Immature natural killer cell (primary cell): ENCODE results near the gene DHRS3. TPM values are rescaled to one million over a fixed set of nuclear protein-coding genes. Genes with fewer than 3 reads are reported as not detected.

Experiments
- DNase-seq, 3 donors: peaks; one replicate each; pipeline ENCODE4 v3.0.0; 2022; ENCODE audit warnings: mixed read lengths in 1 of 3
- H3K27ac Mint-ChIP-seq, 6 donors: one replicate each; pipeline ENCODE4 v1.8.0; 2020; ENCODE audit warnings: mixed read lengths in 6 of 6, mild to moderate bottlenecking in 5 of 6, inconsistent platforms in 4 of 6, moderate library complexity in 3 of 6
- H3K27me3 Mint-ChIP-seq, 3 donors: one replicate each; pipeline ENCODE4 v1.8.0; 2020 to 2021; ENCODE audit warnings: low read depth in 3 of 3, mild to moderate bottlenecking in 3 of 3, mixed read lengths in 3 of 3, moderate library complexity in 3 of 3, inconsistent platforms in 1 of 3
- H3K36me3 Mint-ChIP-seq, 3 donors: one replicate each; pipeline ENCODE4 v1.8.0; 2020; ENCODE audit warnings: mixed read lengths in 3 of 3, inconsistent platforms in 2 of 3, mild to moderate bottlenecking in 2 of 3
- H3K4me1 Mint-ChIP-seq, 2 donors: one replicate each; pipeline ENCODE4 v1.8.0; 2020; ENCODE audit warnings: inconsistent platforms in 2 of 2, mild to moderate bottlenecking in 2 of 2, mixed read lengths in 2 of 2, moderate library complexity in 1 of 2
- H3K4me3 Mint-ChIP-seq, 5 donors: one replicate each; pipeline ENCODE4 v1.8.0; 2020; ENCODE audit warnings: mild to moderate bottlenecking in 5 of 5, mixed read lengths in 5 of 5, inconsistent platforms in 3 of 5, moderate library complexity in 3 of 5
- H3K9me3 Mint-ChIP-seq, 6 donors: one replicate each; pipeline ENCODE4 v1.8.0; 2020; ENCODE audit warnings: mild to moderate bottlenecking in 6 of 6, mixed read lengths in 6 of 6, inconsistent platforms in 4 of 6, moderate library complexity in 3 of 6
- polyA plus RNA-seq, 3 donors: library from polyadenylated mRNA; unstranded; fragments of 300-500 nt; fragmentation: Illumina TruSeq; gene quantifications; one replicate each; pipeline ENCODE4 v1.2.3, GENCODE V29; 2021

DHRS3 gene
- polyA plus RNA-seq, 3 donors from 2014 or later, result 70.3 to 116 (median 74.3) TPM

GRCh38 chr1:12618965-12619791, 1.2 kb upstream of the DHRS3 start:
- Mint-ChIP-seq H3K36me3 (peaks cover 0 to 3% (median 0%) of the 10 kb centered on the region in 3 donors), H3K27me3 (peaks cover 23 to 40% (median 37%) of the 10 kb centered on the region in 3 donors), H3K4me1 (peaks cover 58 to 59% of the 10 kb centered on the region in 2 donors), H3K4me3 (peak overlapping the region; percentile 97 to 100 (median 99)), H3K9me3 (no peaks in the 10 kb centered on the region), H3K27ac (peak overlapping the region; percentile 92 to 98 (median 96))
- DNase-seq, result peak; percentile 49 to 51 (median 49)

GRCh38 chr1:12618661-12618964, 603 bp upstream of the DHRS3 start:
- peaks cover 0 to 3% (median 0%) of the 10 kb centered on the region in 3 donors for H3K36me3 Mint-ChIP-seq
- H3K4me3 Mint-ChIP-seq, result peak overlapping the region; percentile 97 to 100 (median 99)
- peaks cover 23 to 40% (median 37%) of the 10 kb centered on the region in 3 donors for H3K27me3 Mint-ChIP-seq
- H3K9me3 Mint-ChIP-seq, result no peaks in the 10 kb centered on the region
- peak in 1 of 3 donors; percentile 25 for DNase-seq
- H3K4me1 Mint-ChIP-seq, result peaks cover 64% of the 10 kb centered on the region in 2 donors
- peak overlapping the region; percentile 92 to 98 (median 96) for H3K27ac Mint-ChIP-seq

- no peaks in the 10 kb centered on the region for H3K9me3 Mint-ChIP-seq
- peaks cover 22 to 40% (median 37%) of the 10 kb centered on the region in 3 donors for H3K27me3 Mint-ChIP-seq
- peaks cover 75% of the 10 kb centered on the region in 2 donors for H3K4me1 Mint-ChIP-seq
- DNase-seq, result peak; percentile 60 to 67 (median 65)
- H3K36me3 Mint-ChIP-seq, result peaks cover under 1 to 4% (median 3%) of the 10 kb centered on the region in 3 donors
- peak overlapping the region; percentile 97 to 100 (median 99) for H3K4me3 Mint-ChIP-seq
- H3K27ac Mint-ChIP-seq, result peak overlapping the region; percentile 92 to 98 (median 96)
Measured at GRCh38 chr1:12617511-12617900, 504 bp downstream of the DHRS3 start.

GRCh38 chr1:12616709-12617373, 1.2 kb downstream of the DHRS3 start:
- H3K4me3 Mint-ChIP-seq, result peak overlapping the region; percentile 97 to 100 (median 99)
- no peaks in the 10 kb centered on the region for H3K9me3 Mint-ChIP-seq
- H3K4me1 Mint-ChIP-seq, result peaks cover 77 to 79% of the 10 kb centered on the region in 2 donors
- peak; percentile 34 to 36 (median 36) for DNase-seq
- peaks cover 4 to 9% (median 7%) of the 10 kb centered on the region in 3 donors for H3K36me3 Mint-ChIP-seq
- H3K27me3 Mint-ChIP-seq, result peaks cover 20 to 40% (median 37%) of the 10 kb centered on the region in 3 donors
- H3K27ac Mint-ChIP-seq, result peak overlapping the region; percentile 92 to 98 (median 96)

- Mint-ChIP-seq H3K9me3 (no peaks in the 10 kb centered on the region), H3K4me3 (peak overlapping the region; percentile 97 to 100 (median 99)), H3K36me3 (peaks cover 9 to 14% (median 10%) of the 10 kb centered on the region in 3 donors), H3K27ac (peak overlapping the region; percentile 81 to 98 (median 92)), H3K27me3 (peaks cover 20 to 40% (median 37%) of the 10 kb centered on the region in 3 donors), H3K4me1 (peaks cover 77 to 83% of the 10 kb centered on the region in 2 donors)
- no peak for DNase-seq
Measured at GRCh38 chr1:12615865-12616708, 1.9 kb downstream of the DHRS3 start.

GRCh38 chr1:12615159-12615864, 2.7 kb downstream of the DHRS3 start:
- H3K36me3 Mint-ChIP-seq, result peaks cover 13 to 18% (median 18%) of the 10 kb centered on the region in 3 donors
- DNase-seq, result no peak
- peaks cover 77 to 83% of the 10 kb centered on the region in 2 donors for H3K4me1 Mint-ChIP-seq
- peaks cover 20 to 35% (median 32%) of the 10 kb centered on the region in 3 donors for H3K27me3 Mint-ChIP-seq
- H3K9me3 Mint-ChIP-seq, result no peaks in the 10 kb centered on the region
- peak overlapping the region; percentile 97 to 100 (median 99) for H3K4me3 Mint-ChIP-seq
- H3K27ac Mint-ChIP-seq, result peak overlapping the region; percentile 81 to 98 (median 92)

GRCh38 chr1:12614402-12615158, 3.4 kb downstream of the DHRS3 start:
- Mint-ChIP-seq H3K27me3 (peaks cover 20 to 33% (median 28%) of the 10 kb centered on the region in 3 donors), H3K27ac (peak overlapping the region; percentile 81 to 98 (median 92)), H3K4me3 (peak overlapping the region; percentile 97 to 100 (median 99)), H3K36me3 (peaks cover 15 to 18% (median 18%) of the 10 kb centered on the region in 3 donors), H3K9me3 (no peaks in the 10 kb centered on the region), H3K4me1 (peaks cover 76 to 83% of the 10 kb centered on the region in 2 donors)
- no peak for DNase-seq

GRCh38 chr1:12613180-12613579, 4.8 kb downstream of the DHRS3 start:
- no peak for DNase-seq
- peak overlapping the region in 5 of 6 donors; percentile 42 to 98 (median 84) for H3K27ac Mint-ChIP-seq
- H3K27me3 Mint-ChIP-seq, result peaks cover 12 to 25% (median 20%) of the 10 kb centered on the region in 3 donors
- H3K4me3 Mint-ChIP-seq, result peak overlapping the region; percentile 47 to 99 (median 99)
- peaks cover 16 to 18% (median 18%) of the 10 kb centered on the region in 3 donors for H3K36me3 Mint-ChIP-seq
- peaks cover 79 to 84% of the 10 kb centered on the region in 2 donors for H3K4me1 Mint-ChIP-seq
- H3K9me3 Mint-ChIP-seq, result no peaks in the 10 kb centered on the region

GRCh38 chr1:12610941-12611340, 7.1 kb downstream of the DHRS3 start:
- Mint-ChIP-seq H3K9me3 (no peaks in the 10 kb centered on the region), H3K4me1 (peaks cover 92 to 94% of the 10 kb centered on the region in 2 donors), H3K27me3 (peaks cover 0 to 7% (median 6%) of the 10 kb centered on the region in 3 donors), H3K4me3 (peak overlapping the region in 2 of 5 donors; percentile 12 to 44), H3K27ac (peak overlapping the region; percentile 46 to 91 (median 78)), H3K36me3 (peaks cover 18 to 24% (median 21%) of the 10 kb centered on the region in 3 donors)
- DNase-seq, result no peak

- Mint-ChIP-seq H3K4me3 (peak overlapping the region in 3 of 5 donors; percentile 12 to 44 (median 38)), H3K27me3 (peaks cover 0 to 3% (median 3%) of the 10 kb centered on the region in 3 donors), H3K9me3 (no peaks in the 10 kb centered on the region), H3K27ac (peak overlapping the region; percentile 66 to 91 (median 78)), H3K4me1 (peaks cover 88 to 90% of the 10 kb centered on the region in 2 donors), H3K36me3 (peaks cover 18 to 24% (median 21%) of the 10 kb centered on the region in 3 donors)
- DNase-seq, result no peak
Measured at GRCh38 chr1:12610305-12610935, 7.6 kb downstream of the DHRS3 start.

GRCh38 chr1:12609469-12610003, 8.5 kb downstream of the DHRS3 start:
- no peak for DNase-seq
- peaks cover 18 to 24% (median 21%) of the 10 kb centered on the region in 3 donors for H3K36me3 Mint-ChIP-seq
- H3K4me3 Mint-ChIP-seq, result peak overlapping the region in 3 of 5 donors; percentile 21 to 60 (median 45)
- no peaks in the 10 kb centered on the region for H3K9me3 Mint-ChIP-seq
- H3K27me3 Mint-ChIP-seq, result peaks cover 0 to 2% (median 0%) of the 10 kb centered on the region in 3 donors
- H3K4me1 Mint-ChIP-seq, result peaks cover 83 to 87% of the 10 kb centered on the region in 2 donors
- peak overlapping the region; percentile 67 to 91 (median 82) for H3K27ac Mint-ChIP-seq
